SK-N-SH (cell line): ENCODE results near the gene TRIM9. TPM values are rescaled to one million over a fixed set of nuclear protein-coding genes. Genes with fewer than 3 reads are reported as not detected.
"Not testable (repeated sequence)": the region's sequence is repeated elsewhere in the genome, so short reads cannot be mapped to it uniquely, and the experiment has no call there.

ENCODE experiments used
- CTCF ChIA-PET: fragments of 300-600, 350-600 bp; formaldehyde crosslinking; extraction: SDS; loops from one replicate; lab custom pipeline; 2021; lab: Yijun Ruan, JAX
- POLR2A ChIA-PET: fragments of 350-600 bp; sonication (Branson Sonifier 250); formaldehyde crosslinking; extraction: SDS; loops from one replicate; lab custom pipeline; 2020; ENCODE audit warnings: antibody characterized with exemption, inconsistent platforms; lab: Yijun Ruan, JAX
- DNase-seq: peaks from one replicate; pipeline ENCODE4 v3.0.0; 2012
- H2AFZ ChIP-seq: fragments of 200-600 bp; sonication (generic); 2 replicates; pipeline ENCODE4 v1.8.1; 2016; ENCODE audit warnings: antibody characterized with exemption, mild to moderate bottlenecking, low read depth
- H3F3A ChIP-seq: fragments of 200-600 bp; sonication (generic); replicated peaks from 2 replicates; pipeline ENCODE3; 2016; ENCODE audit warnings: antibody characterized with exemption, mild to moderate bottlenecking; ENCODE audit not compliant: insufficient read depth
- H3K27ac ChIP-seq, 2 experiments: fragments of 200-500 bp in 1 of 2; fragments of 200-600 bp in 1 of 2; sonication (Bioruptor generic) in 1 of 2; sonication (generic), shearing (Covaris generic) in 1 of 2; 2 replicates each; pipeline versions ENCODE4 v1.5.1 to v1.6.1; 2014 to 2016; ENCODE audit warnings: low read depth in 2 of 2, inconsistent platforms in 1 of 2, low read length in 1 of 2, mild to moderate bottlenecking in 1 of 2, mixed read lengths in 1 of 2
- H3K27me3 ChIP-seq: fragments of 200-600 bp; sonication (generic), shearing (Covaris generic); 2 replicates; pipeline ENCODE4 v1.6.1; 2016; ENCODE audit warnings: mixed run types; ENCODE audit not compliant: insufficient read depth
- H3K36me3 ChIP-seq, 2 experiments: fragments of 200-500 bp in 1 of 2; fragments of 200-600 bp in 1 of 2; sonication (Bioruptor generic) in 1 of 2; sonication (generic) in 1 of 2; replicated peaks in 1 of 2; 2 replicates each; pipeline versions ENCODE3 to v1.5.1; 2014 to 2016; ENCODE audit warnings: low read length in 1 of 2, mild to moderate bottlenecking in 1 of 2; ENCODE audit not compliant: insufficient read depth in 2 of 2, control insufficient read depth in 1 of 2
- H3K4me1 ChIP-seq, 2 experiments: fragments of 200-500 bp in 1 of 2; fragments of 200-600 bp in 1 of 2; sonication (Bioruptor generic) in 1 of 2; sonication (generic), shearing (Covaris generic) in 1 of 2; 2 replicates each; pipeline versions ENCODE4 v1.5.1 to v1.6.1; 2014 to 2016; ENCODE audit warnings: low read depth in 1 of 2, low read length in 1 of 2, mixed run types in 1 of 2; ENCODE audit not compliant: insufficient read depth in 2 of 2, control insufficient read depth in 1 of 2
- H3K4me2 ChIP-seq: fragments of 200-600 bp; sonication (generic), shearing (Covaris generic); 2 replicates; pipeline ENCODE4 v1.6.1; 2017; ENCODE audit warnings: mixed run types
- H3K4me3 ChIP-seq, 2 experiments: fragments of 200-500 bp in 1 of 2; fragments of 200-600 bp in 1 of 2; sonication (Bioruptor generic) in 1 of 2; sonication (generic), shearing (Covaris generic) in 1 of 2; 2 replicates each; pipeline versions ENCODE4 v1.5.1 to v1.8.1; 2014 to 2016; ENCODE audit warnings: low read depth in 2 of 2, inconsistent platforms in 1 of 2, low read length in 1 of 2, mild to moderate bottlenecking in 1 of 2, mixed read lengths in 1 of 2, moderate library complexity in 1 of 2
- H3K79me2 ChIP-seq: fragments of 200-600 bp; sonication (generic); 2 replicates; pipeline ENCODE4 v1.8.1; 2017; ENCODE audit warnings: mild to moderate bottlenecking; ENCODE audit not compliant: insufficient read depth
- H3K9ac ChIP-seq: fragments of 200-600 bp; sonication (generic); 2 replicates; pipeline ENCODE4 v1.6.1; 2017; ENCODE audit warnings: mixed run types
- H3K9me2 ChIP-seq: fragments of 200-600 bp; sonication (generic); 2 replicates; pipeline ENCODE4 v1.6.1; 2017; ENCODE audit warnings: mixed run types
- H3K9me3 ChIP-seq: fragments of 200-600 bp; sonication (generic); 2 replicates; pipeline ENCODE4 v1.6.1; 2017; ENCODE audit warnings: mixed run types, mild to moderate bottlenecking, moderate library complexity
- H4K20me1 ChIP-seq: fragments of 200-600 bp; sonication (generic); 2 replicates; pipeline ENCODE4 v1.6.1; 2017; ENCODE audit warnings: mild to moderate bottlenecking, mixed run types; ENCODE audit not compliant: insufficient read depth
- CTCF ChIP-seq: fragments of 200-600 bp; sonication (generic); IDR thresholded peaks from 2 replicates; pipeline ENCODE4 v1.6.1; 2017; ENCODE audit warnings: antibody characterized with exemption, mild to moderate bottlenecking, moderate library complexity
- EP300 ChIP-seq, 2 experiments: IDR thresholded peaks; 2 replicates each; pipeline versions ENCODE4 v1.4.0 to v1.6.1; 2012; ENCODE audit warnings: borderline replicate concordance in 1 of 2, low read depth in 1 of 2, low read length in 1 of 2
- FOSL2 ChIP-seq: IDR thresholded peaks from 2 replicates; pipeline ENCODE4 v1.4.0; 2012; ENCODE audit warnings: low read depth, mild to moderate bottlenecking, moderate library complexity, borderline replicate concordance
- JUND ChIP-seq: IDR thresholded peaks from 2 replicates; pipeline ENCODE4 v1.4.0; 2012
- MAX ChIP-seq: IDR thresholded peaks from 2 replicates; pipeline ENCODE4 v1.4.0; 2012; ENCODE audit warnings: low read depth
- MXI1 ChIP-seq: IDR thresholded peaks from 2 replicates; pipeline ENCODE4 v1.6.1; 2012; ENCODE audit warnings: mild to moderate bottlenecking, low read depth, low read length, improper control_type of control experiment
- NFIC ChIP-seq: IDR thresholded peaks from 2 replicates; pipeline ENCODE4 v1.4.0; 2012; ENCODE audit warnings: borderline replicate concordance
- PBX3 ChIP-seq: IDR thresholded peaks from 2 replicates; pipeline ENCODE4; 2012
- POLR2AphosphoS5 ChIP-seq: IDR thresholded peaks from 2 replicates; pipeline ENCODE4 v1.6.1; 2012; ENCODE audit warnings: low read depth, low read length
- RAD21 ChIP-seq: IDR thresholded peaks from 2 replicates; pipeline ENCODE4 v1.6.1; 2012; ENCODE audit warnings: mild to moderate bottlenecking, low read length
- RCOR1 ChIP-seq: fragments of 150-350 bp; IDR thresholded peaks from 2 replicates; pipeline ENCODE4 v1.6.1; 2017; ENCODE audit warnings: antibody characterized with exemption, low read length
- RXRA ChIP-seq: IDR thresholded peaks from 2 replicates; pipeline ENCODE4 v1.4.0; 2012; ENCODE audit warnings: low read depth, mild to moderate bottlenecking, borderline replicate concordance
- SIN3A ChIP-seq: IDR thresholded peaks from 2 replicates; pipeline ENCODE4 v1.6.1; 2012; ENCODE audit warnings: low read depth, mild to moderate bottlenecking, low read length, moderate library complexity, borderline replicate concordance
- SMC3 ChIP-seq: IDR thresholded peaks from 2 replicates; pipeline ENCODE4 v1.6.1; 2012; ENCODE audit warnings: low read depth, low read length, improper control_type of control experiment
- TAF1 ChIP-seq: IDR thresholded peaks from 2 replicates; pipeline ENCODE4 v1.6.1; 2012; ENCODE audit warnings: low read depth, mild to moderate bottlenecking, low read length, moderate library complexity, borderline replicate concordance
- TCF12 ChIP-seq: IDR thresholded peaks from 2 replicates; pipeline ENCODE4 v1.4.0; 2012
- YY1 ChIP-seq: IDR thresholded peaks from 2 replicates; pipeline ENCODE4 v1.4.0; 2012; ENCODE audit warnings: low read depth, mild to moderate bottlenecking
- WGBS: methylation state at CpG from one replicate; pipeline ENCODE4 v1.1.6; 2017; ENCODE audit warnings: low lambda C conversion rate; 5-methylcytosine and 5-hydroxymethylcytosine counted together
- polyA plus RNA-seq, 3 experiments: library from polyadenylated mRNA; depleted of rRNA; stranded (reverse); fragments of >200 nt; gene quantifications; 2 replicates each; pipeline ENCODE4 v1.2.3, GENCODE V29; 2012
- TF ChIP-seq, protein P1 (sequence below): IDR thresholded peaks from 2 replicates; pipeline ENCODE4 v1.4.0; 2012; ENCODE audit warnings: low read depth, borderline replicate concordance

The TRIM9 gene
- polyA plus RNA-seq, 1 of the 3 experiments (the other 2 are of a cell fraction): 3.9 TPM

- peak; percentile 78; the same call in 1 of the 2 replicates for TF ChIP-seq FOSL2
- TF ChIP-seq, protein P1, sequence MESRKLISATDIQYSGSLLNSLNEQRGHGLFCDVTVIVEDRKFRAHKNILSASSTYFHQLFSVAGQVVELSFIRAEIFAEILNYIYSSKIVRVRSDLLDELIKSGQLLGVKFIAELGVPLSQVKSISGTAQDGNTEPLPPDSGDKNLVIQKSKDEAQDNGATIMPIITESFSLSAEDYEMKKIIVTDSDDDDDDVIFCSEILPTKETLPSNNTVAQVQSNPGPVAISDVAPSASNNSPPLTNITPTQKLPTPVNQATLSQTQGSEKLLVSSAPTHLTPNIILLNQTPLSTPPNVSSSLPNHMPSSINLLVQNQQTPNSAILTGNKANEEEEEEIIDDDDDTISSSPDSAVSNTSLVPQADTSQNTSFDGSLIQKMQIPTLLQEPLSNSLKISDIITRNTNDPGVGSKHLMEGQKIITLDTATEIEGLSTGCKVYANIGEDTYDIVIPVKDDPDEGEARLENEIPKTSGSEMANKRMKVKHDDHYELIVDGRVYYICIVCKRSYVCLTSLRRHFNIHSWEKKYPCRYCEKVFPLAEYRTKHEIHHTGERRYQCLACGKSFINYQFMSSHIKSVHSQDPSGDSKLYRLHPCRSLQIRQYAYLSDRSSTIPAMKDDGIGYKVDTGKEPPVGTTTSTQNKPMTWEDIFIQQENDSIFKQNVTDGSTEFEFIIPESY: no peak
Observed at GRCh38 chr14:50957296-50957695, 137.6 kb downstream of the TRIM9 start (continued).

DNA sequence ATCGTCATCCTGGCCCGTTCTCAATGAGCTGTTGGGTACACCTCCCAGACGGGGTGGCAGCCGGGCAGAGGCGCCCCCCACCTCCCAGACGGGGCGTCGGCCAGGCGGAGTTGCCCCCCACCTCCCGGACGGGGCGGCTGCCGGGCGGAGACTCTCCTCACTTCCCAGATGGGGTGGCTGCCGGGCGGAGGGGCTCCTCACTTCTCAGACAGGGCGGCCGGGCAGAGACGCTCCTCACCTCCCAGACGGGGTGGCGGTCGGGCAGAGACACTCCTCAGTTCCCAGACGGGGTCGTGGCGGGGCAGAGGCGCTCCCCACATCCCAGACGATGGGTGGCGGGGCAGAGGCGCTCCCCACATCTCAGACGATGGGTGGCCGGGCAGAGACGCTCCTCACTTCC, 138.5 kb downstream of the TRIM9 start:
- 67% methylated on average over 14 of the region's 32 CpGs for WGBS

GRCh38 chr14:50955373-50956043, 139.4 kb downstream of the TRIM9 start:
- Histone ChIP-seq H3K4me3 (0 out of 4 replicates have a peak overlapping the region, but pooled peaks of 1 of the 2 experiments have one; percentile 5), H3K4me1 (peaks cover 7 to 21% of the 10 kb centered on the region in 2 experiments), H3K9me3 (no peaks in the 10 kb centered on the region), H3K27me3 (no peaks in the 10 kb centered on the region), H3K36me3 (no peaks in the 10 kb centered on the region), H2AFZ (peak overlapping the region; percentile 52; the same call in 1 of the 2 replicates), H3K27ac (peak overlapping the region; percentile 78 to 99), H4K20me1 (no peaks in the 10 kb centered on the region), H3K9ac (peak overlapping the region; percentile 80), H3F3A (peaks cover 30% of the 10 kb centered on the region), H3K79me2 (no peaks in the 10 kb centered on the region), H3K4me2 (peak overlapping the region; percentile 81), H3K9me2 (no peaks in the 10 kb centered on the region)
- 23% methylated on average over 5 of the region's 5 CpGs for WGBS
- ChIA-PET POLR2A (interaction anchor here (0.8 to 1.0 kb wide), 2 partner anchors 65 to 140 kb away, joined by 3 to 4 read pairs; partner anchors contain the start of gene TRIM9), CTCF (interaction anchor here (0.6 to 3.5 kb wide), 29 partner anchors 9 to 1586 kb away, joined by 3 to 23 read pairs (median 4); partner anchors contain the start of genes PYGL, TMX1 and TRIM9)
- DNase-seq: peak; percentile 75
- TF ChIP-seq RAD21 (peak; percentile 54), MAX (peak; percentile 39; the same call in 1 of the 2 replicates), EP300 (IDR thresholded peaks at IDR 0.05; ENCODE audit: borderline replicate concordance in 1 of 2, low read depth in 1 of 2, low read length in 1 of 2) (peak in 1 of 2 experiments; percentile 59; a peak in 1 of 4 replicates), CTCF (peak; percentile 70), PBX3 (peak; percentile 32; the same call in 1 of the 2 replicates), RCOR1 (no peak), POLR2AphosphoS5 (peak; percentile 62), RXRA (peak; percentile 60; the same call in 1 of the 2 replicates), TCF12 (peak; percentile 60), NFIC (peak; percentile 30; the same call in 1 of the 2 replicates), TAF1 (peak; percentile 19), JUND (peak; percentile 86), FOSL2 (peak; percentile 92), YY1 (no peak), SIN3A (peak; percentile 62; the same call in 1 of the 2 replicates), SMC3 (peak; percentile 45), MXI1 (no peak)

More for the DNA sequence above, 138.5 kb downstream of the TRIM9 start:
- DNase-seq, H3K27me3 ChIP-seq, H3K4me3 ChIP-seq, H3K4me2 ChIP-seq, POLR2A ChIA-PET, H4K20me1 ChIP-seq, H2AFZ ChIP-seq, H3K79me2 ChIP-seq, H3K9me3 ChIP-seq, H3K9me2 ChIP-seq, H3K36me3 ChIP-seq, H3K9ac ChIP-seq: not testable (repeated sequence)
- CTCF ChIA-PET: interaction anchor here (1.3 to 2.8 kb wide), 2 partner anchors 52 to 823 kb away, joined by 3 to 8 read pairs; no protein-coding TSS in a partner anchor
- H3K27ac ChIP-seq: peak overlapping the region in 1 of 2 experiments; percentile 99; a peak in 1 of 4 replicates
- H3F3A ChIP-seq: peaks cover 38% of the 10 kb centered on the region
- peaks cover 8 to 28% of the 10 kb centered on the region in 2 experiments for H3K4me1 ChIP-seq
